HepG2 (cell line): Measurements from ENCODE around the gene ZNF444. TPM values are rescaled to one million over a fixed set of nuclear protein-coding genes. Genes with fewer than 3 reads are reported as not detected.

ENCODE experiments used
- ATAC-seq: fragments of 200-7000 bp; cut with Tn5 transposase; 3 replicates; pipeline ENCODE4 v1.9.1; 2020; ENCODE audit warnings: mild to moderate bottlenecking, moderate library complexity
- BruUV-seq: library from RNA; stranded (reverse); fragments of 400-500 nt; replicated peaks from 2 replicates; lab custom pipeline; 2021; lab: Mats Ljungman, UMichigan
- CTCF ChIA-PET: fragments of 300-600 bp; formaldehyde crosslinking; extraction: SDS; loops from one replicate; lab custom pipeline; 2021; ENCODE audit warnings: low total read pairs, inconsistent platforms, low intra/inter-chr PET ratio; lab: Yijun Ruan, JAX
- POLR2A ChIA-PET: fragments of 350-600 bp; sonication (Branson Sonifier 250); formaldehyde crosslinking; loops from one replicate; lab custom pipeline; 2020; ENCODE audit warnings: antibody characterized with exemption, inconsistent platforms; lab: Yijun Ruan, JAX
- DNase-seq: peaks from one replicate; pipeline ENCODE4 v3.0.0-alpha.2; 2015; ENCODE audit warnings: low spot score
- FAIRE-seq: peaks from 3 replicates; lab custom pipeline; 2011; peaks lifted over from hg19 to GRCh38; lab: Jason Lieb, UNC
- H2AFZ ChIP-seq: one replicate; pipeline ENCODE4 v1.6.1; 2011; ENCODE audit warnings: low read length, inconsistent platforms
- H3K27ac ChIP-seq: fragments of 300-600 bp; 3 replicates; pipeline ENCODE4 v1.8.0; 2011; ENCODE audit warnings: mixed run types, mild to moderate bottlenecking, mixed read lengths, low read length, inconsistent platforms; ENCODE audit not compliant: insufficient read depth; ENCODE audit errors: extremely low read length
- H3K27me3 ChIP-seq, 2 experiments: fragments of 200-600 bp in 1 of 2; 2 replicates in 1 of 2; 3 replicates in 1 of 2; pipeline versions ENCODE4 v1.6.0 to v1.8.0; 2011; ENCODE audit warnings: low read length in 2 of 2, mild to moderate bottlenecking in 2 of 2, moderate library complexity in 2 of 2, inconsistent platforms in 1 of 2; ENCODE audit not compliant: insufficient read depth in 2 of 2, control insufficient read depth in 1 of 2
- H3K36me3 ChIP-seq, 2 experiments: fragments of 200-600 bp in 1 of 2; replicated peaks in 1 of 2; 2 replicates in 1 of 2; 3 replicates in 1 of 2; pipeline versions ENCODE4 v1.5.1 to v1.8.0; 2011; ENCODE audit warnings: low read length in 2 of 2, inconsistent platforms in 1 of 2; ENCODE audit not compliant: insufficient read depth in 2 of 2, control insufficient read depth in 1 of 2
- H3K4me1 ChIP-seq: 2 replicates; pipeline ENCODE4 v1.5.1; 2012; ENCODE audit warnings: low read length, inconsistent platforms; ENCODE audit not compliant: insufficient read depth
- H3K4me2 ChIP-seq: 2 replicates; pipeline ENCODE4 v1.6.0; 2011; ENCODE audit warnings: low read depth, low read length, inconsistent platforms
- H3K4me3 ChIP-seq, 3 experiments: fragments of 200-600 bp in 1 of 3; sonication (generic), shearing (Covaris generic) in 1 of 3; replicated peaks in 1 of 3; 2 replicates each; pipeline ENCODE4 v1.5.1; 2011 to 2016; ENCODE audit warnings: low read length in 3 of 3, inconsistent platforms in 2 of 3, low read depth in 2 of 3, mild to moderate bottlenecking in 2 of 3, control low read depth in 1 of 3, mixed read lengths in 1 of 3; ENCODE audit not compliant: insufficient read depth in 1 of 3
- H3K79me2 ChIP-seq: one replicate; pipeline ENCODE4 v1.6.1; 2011; ENCODE audit warnings: low read length, inconsistent platforms; ENCODE audit not compliant: insufficient read depth
- H3K9ac ChIP-seq: 2 replicates; pipeline ENCODE4 v1.6.0; 2011; ENCODE audit warnings: mild to moderate bottlenecking, low read depth, low read length, inconsistent platforms; ENCODE audit not compliant: insufficient read depth
- H3K9me3 ChIP-seq: 2 replicates; pipeline ENCODE4 v1.5.1; 2012; ENCODE audit warnings: mild to moderate bottlenecking, low read length
- H4K20me1 ChIP-seq: 2 replicates; pipeline ENCODE4 v1.6.0; 2011; ENCODE audit warnings: inconsistent platforms, mild to moderate bottlenecking, low read length, moderate library complexity; ENCODE audit not compliant: insufficient read depth
- CENPBD1 ChIP-seq: sonication (generic); formaldehyde crosslinking; IDR thresholded peaks from 2 replicates; pipeline ENCODE4 v1.8.0; 2022; ENCODE audit warnings: missing genetic modification reagents, low read depth, mild to moderate bottlenecking, borderline replicate concordance
- HDAC2 ChIP-seq: sonication (generic); formaldehyde crosslinking; IDR thresholded peaks from 2 replicates; pipeline ENCODE4 v1.4.0; 2020; ENCODE audit warnings: missing genetic modification reagents
- POGZ ChIP-seq: sonication (generic); formaldehyde crosslinking; IDR thresholded peaks from 2 replicates; pipeline ENCODE4 v1.4.0; 2020; ENCODE audit warnings: mild to moderate bottlenecking, missing genetic modification reagents
- POLR2AphosphoS5 ChIP-seq: IDR thresholded peaks from 2 replicates; pipeline ENCODE4 v1.6.1; 2012; ENCODE audit warnings: low read depth, low read length
- PRDM15 ChIP-seq: sonication (generic); formaldehyde crosslinking; IDR thresholded peaks from 2 replicates; pipeline ENCODE4 v1.4.0; 2020; ENCODE audit warnings: missing genetic modification reagents
- ZFP37 ChIP-seq: sonication (generic); formaldehyde crosslinking; IDR thresholded peaks from 2 replicates; pipeline ENCODE4 v1.4.0; 2020; ENCODE audit warnings: missing genetic modification reagents, borderline replicate concordance
- ZKSCAN8 ChIP-seq: IDR thresholded peaks from 2 replicates; pipeline ENCODE4 v1.6.1; 2016; ENCODE audit warnings: borderline replicate concordance, missing genetic modification reagents, missing compliant biosample characterization
- ZNF329 ChIP-seq: sonication (generic); formaldehyde crosslinking; IDR thresholded peaks from 2 replicates; pipeline ENCODE4 v1.9.0; 2021; ENCODE audit warnings: low read depth, mild to moderate bottlenecking, missing genetic modification reagents
- ZNF558 ChIP-seq: sonication (generic); formaldehyde crosslinking; IDR thresholded peaks from 2 replicates; pipeline ENCODE4 v1.9.0; 2022; ENCODE audit warnings: mild to moderate bottlenecking, missing genetic modification reagents, borderline replicate concordance
- ZXDC ChIP-seq: sonication (generic); formaldehyde crosslinking; IDR thresholded peaks from 2 replicates; pipeline ENCODE4 v1.5.0; 2020; ENCODE audit warnings: mild to moderate bottlenecking, missing genetic modification reagents
- WGBS: methylation state at CpG from one replicate; pipeline ENCODE4 v1.1.6; 2017; ENCODE audit warnings: low lambda C conversion rate; 5-methylcytosine and 5-hydroxymethylcytosine counted together
- in situ Hi-C: cut with HindIII; loops from 2 replicates; pipeline ENCODE4 v1.10.0; 2017; ENCODE audit warnings: low pct_unique_long_range_greater_than_20kb; ENCODE audit not compliant: extremely low pct_ligation_motif_present
- intact Hi-C: fragments of 100-400 bp; cut with micrococcal nuclease; formaldehyde crosslinking; loops from one replicate; pipeline ENCODE4 v1.10.0; 2022; ENCODE audit not compliant: unreplicated experiment
- polyA plus RNA-seq, 8 experiments: library from polyadenylated mRNA; depleted of rRNA in 3 of 8; stranded (reverse) in 7 of 8; unstranded in 1 of 8; fragments of >200 nt; fragmentation: Illumina TruSeq in 4 of 8; extraction: Trizol in 4 of 8; gene quantifications; 2 replicates each; pipeline versions ENCODE4 v1.2.1 to v1.2.3, GENCODE V29; 2011 to 2016; ENCODE audit warnings: low read depth in 4 of 8, missing spikeins in 1 of 8, mixed read lengths in 1 of 8; ENCODE audit not compliant: insufficient read depth in 1 of 8
- total RNA-seq, 5 experiments: library from RNA; depleted of rRNA; stranded (reverse); fragments of >200 nt; fragmentation: Illumina TruSeq; extraction: Trizol; gene quantifications; 2 replicates each; pipeline ENCODE4 v1.2.3, GENCODE V29; 2016; ENCODE audit warnings: low read depth in 1 of 5

ZNF444 gene
- total and polyA plus RNA-seq, 2 of the 13 experiments (the other 11 are each of a cell fraction or from before 2014, with no cell fraction given), result 27.4 to 30.3 TPM

- TF ChIP-seq ZXDC (CRISPR knock-in tag), result 0 out of 2 replicates have a peak, but pooled peaks have one; percentile 35
Observed at GRCh38 chr19:56120371-56121179, 20.5 kb upstream of the ZNF444 start (continued).

GRCh38 chr19:56121180-56122167 is 19.6 kb upstream of the ZNF444 start, which contains the start of gene ZNF787:
Gene ZNF787, minus strand, starts transcription at chr19:56121295. Its CDS starts 18,078 bp downstream, at chr19:56103217.
- Histone ChIP-seq H3K4me2 (peak within 1 kb of the TSS; percentile 95), H3K36me3 (peaks cover 4 to 11% of the 10 kb centered on the region in 2 experiments; a peak in 3 of 5 replicates), H3K9me3 (no peaks in the 10 kb centered on the region), H4K20me1 (peaks cover 34% of the 10 kb centered on the region), H2AFZ (no peak within 1 kb of the TSS), H3K9ac (peak within 1 kb of the TSS; percentile 91), H3K27me3 (no peaks in the 10 kb centered on the region; a peak in 1 of 5 replicates), H3K27ac (peak within 1 kb of the TSS; percentile 99), H3K4me3 (peak within 1 kb of the TSS; percentile 69 to 90 (median 87)), H3K79me2 (peaks cover 37% of the 10 kb centered on the region), H3K4me1 (peaks cover 62% of the 10 kb centered on the region)
- peak; percentile 96 for DNase-seq
- peak; percentile 83 for ATAC-seq
- TSS peak; percentile 70 for BruUV-seq
- intact Hi-C loops (loop anchor here (1.0 to 5.0 kb wide), 3 partner anchors 11 to 196 kb away; partner anchors contain the start of gene ZNF444), in situ Hi-C loops (no loop called here)
- ChIA-PET POLR2A (interaction anchor here (0.7 to 3.7 kb wide), 9 partner anchors 10 to 467 kb away, joined by 3 to 113 read pairs (median 8); partner anchors contain the start of genes U2AF2, ZNF444, ZNF583 and ZSCAN5A), CTCF (interaction anchor here (1.5 kb wide), 1 partner anchor 16 kb away, joined by 4 read pairs; no protein-coding TSS in a partner anchor)
- peak; percentile 67 for FAIRE-seq
- 7% methylated on average over 21 of the region's 74 CpGs for WGBS
- 0 out of 2 replicates have a peak, but pooled peaks have one; percentile 48 for TF ChIP-seq HDAC2 (CRISPR knock-in tag)
- no peak for TF ChIP-seq ZKSCAN8 (CRISPR knock-in tag)
- TF ChIP-seq PRDM15 (CRISPR knock-in tag), result no peak
- no peak for TF ChIP-seq ZNF558 (CRISPR knock-in tag)
- TF ChIP-seq ZFP37 (CRISPR knock-in tag), result no peak
- no peak for TF ChIP-seq CENPBD1 (CRISPR knock-in tag)
- 0 out of 2 replicates have a peak, but pooled peaks have one; percentile 48 for TF ChIP-seq ZNF329 (CRISPR knock-in tag)
- peak; percentile 39; the same call in 1 of the 2 replicates for TF ChIP-seq POLR2AphosphoS5
- TF ChIP-seq POGZ (CRISPR knock-in tag), result peak; percentile 79
